ENCODE measurements around the gene AP2S1. TPM values are rescaled to one million over a fixed set of nuclear protein-coding genes. Genes with fewer than 3 reads are reported as not detected.
A peak's percentile ranks its signal among the peaks of the same experiment; 100 is the strongest.

Gene AP2S1
- total RNA-seq, 1 experiment from 2014 or later, result 146 TPM

DNA sequence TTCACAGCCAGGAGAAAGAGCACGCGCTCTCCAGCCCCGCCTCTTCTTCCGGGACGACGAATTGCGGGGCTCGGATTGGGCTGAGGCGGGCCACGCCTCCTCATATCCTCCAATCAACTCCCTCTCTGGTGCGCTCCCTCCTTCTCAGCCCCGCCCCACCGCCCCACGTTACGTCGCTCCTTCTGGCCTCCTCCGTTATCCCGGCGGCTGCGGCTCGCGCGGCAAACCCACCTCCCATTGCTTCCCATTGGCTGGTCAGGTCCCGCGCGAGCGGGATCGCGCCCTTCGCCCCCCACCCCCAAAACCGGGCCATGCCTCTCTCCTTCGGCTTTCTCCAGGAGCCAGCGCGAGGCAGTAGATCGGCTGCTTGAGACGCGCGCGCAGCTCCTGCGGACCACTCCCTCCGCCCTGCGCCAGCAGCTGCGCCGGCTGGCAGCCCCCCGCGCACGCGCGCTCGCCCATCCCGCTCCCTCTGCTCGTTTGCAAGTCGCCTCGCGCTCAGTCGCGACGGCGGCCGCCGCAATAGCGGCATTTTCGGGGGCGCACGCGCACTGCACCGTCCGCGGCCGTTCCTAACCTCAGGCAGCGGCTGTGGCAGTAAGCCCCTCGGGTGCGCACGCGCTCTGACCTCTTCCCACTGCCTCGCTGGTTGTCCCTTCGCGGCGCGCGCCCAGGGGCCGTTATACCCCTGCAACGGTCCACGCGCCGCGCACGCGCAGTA is 9.6 kb upstream of the AP2S1 start:
- CTCF ChIA-PET, result no interaction called here
- BruUV-seq (replicated peaks), result no TSS peak
- in situ Hi-C loops (cut with HindIII; ENCODE audit: low pct_unique_long_range_greater_than_20kb, low sequenced_read_pairs), result no loop called here

DNA sequence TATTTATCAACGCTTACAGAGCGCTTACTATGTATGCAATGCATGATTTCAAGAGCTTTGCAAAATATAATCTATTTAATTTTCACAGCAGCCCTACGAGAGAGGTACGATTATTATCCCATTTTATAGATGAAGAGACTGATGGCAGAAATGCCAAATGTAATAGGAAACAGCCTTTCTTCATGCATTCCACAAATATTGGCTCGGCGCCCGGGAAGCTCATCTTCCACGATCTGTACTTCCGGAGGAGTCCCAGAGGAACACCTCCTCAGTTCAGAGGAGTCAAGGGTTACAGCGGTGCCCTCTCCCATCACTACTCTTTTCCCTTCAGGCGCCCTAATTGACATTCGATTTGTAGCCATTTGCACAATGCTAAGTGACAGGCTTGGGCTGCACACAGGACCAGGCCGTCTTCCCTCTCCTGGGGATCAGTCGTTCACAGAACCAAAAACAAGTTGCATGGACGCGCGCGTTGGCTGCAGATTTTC is 9.0 kb upstream of the AP2S1 start:
- Histone ChIP-seq H3K36me3 (ENCODE audit: control insufficient read depth, insufficient read depth, low read length) (peaks cover 3% of the 10 kb centered on the region; the same call in 1 of the 2 replicates), H3K4me3 (ENCODE audit: low read depth in 2 of 2, low read length in 2 of 2) (peak overlapping the region; percentile 70 to 73), H3K4me1 (ENCODE audit: control insufficient read depth, insufficient read depth, low read length) (peaks cover 21% of the 10 kb centered on the region), H3K27me3 (ENCODE audit: control insufficient read depth, insufficient read depth, low read length) (no peaks in the 10 kb centered on the region), H3K27ac (ENCODE audit: low read length) (peak overlapping the region; percentile 82), H3K9me3 (ENCODE audit: control insufficient read depth, insufficient read depth, low read depth, low read length) (no peaks in the 10 kb centered on the region)
- in situ Hi-C loops (cut with HindIII; ENCODE audit: low pct_unique_long_range_greater_than_20kb, low sequenced_read_pairs), result no loop called here
- intact Hi-C loops (cut with micrococcal nuclease; ENCODE audit: unreplicated experiment), result loop anchor here (10.0 kb wide), 1 partner anchor 65 kb away; no protein-coding TSS in a partner anchor
- ChIA-PET CTCF (no interaction called here), POLR2A (interaction anchor here (0.5 to 0.7 kb wide), 2 partner anchors 60 to 457 kb away, joined by 3 read pairs; no protein-coding TSS in a partner anchor)
- ATAC-seq, result peak; percentile 4; the same call in 1 of the 2 replicates
- BruUV-seq (replicated peaks), result TSS peak; percentile 95
- 0 out of 2 replicates have a peak, but pooled peaks have one; percentile 7 for TF ChIP-seq SIN3A (IDR thresholded peaks at IDR 0.05; ENCODE audit: borderline replicate concordance, insufficient read depth, low read depth, low read length)
- no peak for TF ChIP-seq TCF7L2 (IDR thresholded peaks at IDR 0.05; ENCODE audit: low read depth, low read length)
- peak; percentile 4; the same call in 1 of the 2 replicates for TF ChIP-seq POLR2AphosphoS5 (IDR thresholded peaks at IDR 0.05; ENCODE audit: low read depth, low read length)
- no peak for DNase-seq (ENCODE audit: low read depth, low spot score)

More for the DNA sequence above, 9.6 kb upstream of the AP2S1 start:
- 0 out of 2 replicates have a peak, but pooled peaks have one; percentile 20 for TF ChIP-seq TCF7L2 (IDR thresholded peaks at IDR 0.05; ENCODE audit: low read depth, low read length)
- TF ChIP-seq SIN3A (IDR thresholded peaks at IDR 0.05; ENCODE audit: borderline replicate concordance, insufficient read depth, low read depth, low read length), result 0 out of 2 replicates have a peak, but pooled peaks have one; percentile 3
- TF ChIP-seq, protein P1, sequence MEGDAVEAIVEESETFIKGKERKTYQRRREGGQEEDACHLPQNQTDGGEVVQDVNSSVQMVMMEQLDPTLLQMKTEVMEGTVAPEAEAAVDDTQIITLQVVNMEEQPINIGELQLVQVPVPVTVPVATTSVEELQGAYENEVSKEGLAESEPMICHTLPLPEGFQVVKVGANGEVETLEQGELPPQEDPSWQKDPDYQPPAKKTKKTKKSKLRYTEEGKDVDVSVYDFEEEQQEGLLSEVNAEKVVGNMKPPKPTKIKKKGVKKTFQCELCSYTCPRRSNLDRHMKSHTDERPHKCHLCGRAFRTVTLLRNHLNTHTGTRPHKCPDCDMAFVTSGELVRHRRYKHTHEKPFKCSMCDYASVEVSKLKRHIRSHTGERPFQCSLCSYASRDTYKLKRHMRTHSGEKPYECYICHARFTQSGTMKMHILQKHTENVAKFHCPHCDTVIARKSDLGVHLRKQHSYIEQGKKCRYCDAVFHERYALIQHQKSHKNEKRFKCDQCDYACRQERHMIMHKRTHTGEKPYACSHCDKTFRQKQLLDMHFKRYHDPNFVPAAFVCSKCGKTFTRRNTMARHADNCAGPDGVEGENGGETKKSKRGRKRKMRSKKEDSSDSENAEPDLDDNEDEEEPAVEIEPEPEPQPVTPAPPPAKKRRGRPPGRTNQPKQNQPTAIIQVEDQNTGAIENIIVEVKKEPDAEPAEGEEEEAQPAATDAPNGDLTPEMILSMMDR (IDR thresholded peaks at IDR 0.05), result no peak
- peak; percentile 59 for TF ChIP-seq POLR2AphosphoS5 (IDR thresholded peaks at IDR 0.05; ENCODE audit: low read depth, low read length)
- TF ChIP-seq, protein P2, sequence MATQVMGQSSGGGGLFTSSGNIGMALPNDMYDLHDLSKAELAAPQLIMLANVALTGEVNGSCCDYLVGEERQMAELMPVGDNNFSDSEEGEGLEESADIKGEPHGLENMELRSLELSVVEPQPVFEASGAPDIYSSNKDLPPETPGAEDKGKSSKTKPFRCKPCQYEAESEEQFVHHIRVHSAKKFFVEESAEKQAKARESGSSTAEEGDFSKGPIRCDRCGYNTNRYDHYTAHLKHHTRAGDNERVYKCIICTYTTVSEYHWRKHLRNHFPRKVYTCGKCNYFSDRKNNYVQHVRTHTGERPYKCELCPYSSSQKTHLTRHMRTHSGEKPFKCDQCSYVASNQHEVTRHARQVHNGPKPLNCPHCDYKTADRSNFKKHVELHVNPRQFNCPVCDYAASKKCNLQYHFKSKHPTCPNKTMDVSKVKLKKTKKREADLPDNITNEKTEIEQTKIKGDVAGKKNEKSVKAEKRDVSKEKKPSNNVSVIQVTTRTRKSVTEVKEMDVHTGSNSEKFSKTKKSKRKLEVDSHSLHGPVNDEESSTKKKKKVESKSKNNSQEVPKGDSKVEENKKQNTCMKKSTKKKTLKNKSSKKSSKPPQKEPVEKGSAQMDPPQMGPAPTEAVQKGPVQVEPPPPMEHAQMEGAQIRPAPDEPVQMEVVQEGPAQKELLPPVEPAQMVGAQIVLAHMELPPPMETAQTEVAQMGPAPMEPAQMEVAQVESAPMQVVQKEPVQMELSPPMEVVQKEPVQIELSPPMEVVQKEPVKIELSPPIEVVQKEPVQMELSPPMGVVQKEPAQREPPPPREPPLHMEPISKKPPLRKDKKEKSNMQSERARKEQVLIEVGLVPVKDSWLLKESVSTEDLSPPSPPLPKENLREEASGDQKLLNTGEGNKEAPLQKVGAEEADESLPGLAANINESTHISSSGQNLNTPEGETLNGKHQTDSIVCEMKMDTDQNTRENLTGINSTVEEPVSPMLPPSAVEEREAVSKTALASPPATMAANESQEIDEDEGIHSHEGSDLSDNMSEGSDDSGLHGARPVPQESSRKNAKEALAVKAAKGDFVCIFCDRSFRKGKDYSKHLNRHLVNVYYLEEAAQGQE (IDR thresholded peaks at IDR 0.05; ENCODE audit: insufficient read depth in 1 of 2, low read depth in 2 of 2, low read length in 1 of 2), result no peak
- H3K36me3 ChIP-seq (ENCODE audit: control insufficient read depth, insufficient read depth, low read length), result peaks cover 3% of the 10 kb centered on the region; the same call in 1 of the 2 replicates
- POLR2A ChIA-PET, result interaction anchor here (0.5 kb wide), 1 partner anchor 60 kb away, joined by 3 read pairs; no protein-coding TSS in a partner anchor
- H3K27ac ChIP-seq (ENCODE audit: low read length), result peak overlapping the region; percentile 82; the same call in 1 of the 2 replicates
- no peaks in the 10 kb centered on the region for H3K27me3 ChIP-seq (ENCODE audit: control insufficient read depth, insufficient read depth, low read length)
- H3K9me3 ChIP-seq (ENCODE audit: control insufficient read depth, insufficient read depth, low read depth, low read length), result no peaks in the 10 kb centered on the region
- intact Hi-C loops (cut with micrococcal nuclease; ENCODE audit: unreplicated experiment), result loop anchor here (10.0 kb wide), 1 partner anchor 65 kb away; no protein-coding TSS in a partner anchor
- ATAC-seq (peak; percentile 83), DNase-seq (ENCODE audit: low read depth, low spot score) (no peak)
- peak overlapping the region; percentile 70 to 73 for H3K4me3 ChIP-seq (ENCODE audit: low read depth in 2 of 2, low read length in 2 of 2)
- peaks cover 27% of the 10 kb centered on the region for H3K4me1 ChIP-seq (ENCODE audit: control insufficient read depth, insufficient read depth, low read length)

Measured in Panc1 (cell line).